Ascending aorta (tissue), 2 donors: Measurements from ENCODE around the gene FAM163A. TPM values are rescaled to one million over a fixed set of nuclear protein-coding genes. Genes with fewer than 3 reads are reported as not detected.
"Not testable (repeated sequence)": the region's sequence is repeated elsewhere in the genome, so short reads cannot be mapped to it uniquely, and the experiment has no call there.

ENCODE experiments used
- DNase-seq, 2 donors: peaks; one replicate each; pipeline ENCODE4 v3.0.0-alpha.2; 2019; ENCODE audit warnings: low spot score in 2 of 2
- H3K27ac ChIP-seq, 2 donors: fragments of 200-600 bp; sonication (generic); one replicate each; pipeline ENCODE4 v1.5.1; 2016 to 2017; ENCODE audit warnings: mild to moderate bottlenecking in 1 of 2
- H3K27me3 ChIP-seq: fragments of 200-600 bp; sonication (generic); one replicate; pipeline ENCODE4 v1.5.1; 2017
- H3K36me3 ChIP-seq, 2 donors: fragments of 200-600 bp; sonication (generic); one replicate each; pipeline ENCODE4 v1.5.1; 2016
- H3K4me1 ChIP-seq, 2 donors: fragments of 200-600 bp; sonication (generic); one replicate each; pipeline ENCODE4 v1.5.1; 2016 to 2017; ENCODE audit warnings: mild to moderate bottlenecking in 1 of 2
- H3K4me3 ChIP-seq, 2 donors: fragments of 200-600 bp; sonication (generic); one replicate each; pipeline ENCODE4 v1.5.1; 2016 to 2017; ENCODE audit warnings: mild to moderate bottlenecking in 1 of 2
- H3K9me3 ChIP-seq, 2 donors: fragments of 200-600 bp; sonication (generic); one replicate each; pipeline ENCODE4 v1.5.1; 2016
- intact Hi-C: fragments of 100-400 bp; cut with DNase I; formaldehyde crosslinking; loops from one replicate; pipeline ENCODE4 v1.15.1; 2023
- total RNA-seq: library from RNA; depleted of rRNA; stranded (reverse); fragments of >200 nt; gene quantifications from one replicate; pipeline ENCODE4 v1.1.0, GENCODE V29; 2016
- TF ChIP-seq, protein P1 (sequence below), 3 experiments: fragments of 200-600 bp in 2 of 3; fragments of 450-650 bp in 1 of 3; sonication (generic) in 2 of 3; IDR thresholded peaks; one replicate each; pipeline ENCODE4 v1.5.1; 2016 to 2019; ENCODE audit warnings: antibody characterized with exemption in 3 of 3, mild to moderate bottlenecking in 1 of 3, moderate library complexity in 1 of 3

Gene FAM163A
- total RNA-seq, 1 donor from 2014 or later, result not detected

- H3K4me3 ChIP-seq, result no peak overlapping the region
- no peak overlapping the region for H3K27ac ChIP-seq
- H3K9me3 ChIP-seq, result no peaks in the 10 kb centered on the region
- TF ChIP-seq, protein P1, sequence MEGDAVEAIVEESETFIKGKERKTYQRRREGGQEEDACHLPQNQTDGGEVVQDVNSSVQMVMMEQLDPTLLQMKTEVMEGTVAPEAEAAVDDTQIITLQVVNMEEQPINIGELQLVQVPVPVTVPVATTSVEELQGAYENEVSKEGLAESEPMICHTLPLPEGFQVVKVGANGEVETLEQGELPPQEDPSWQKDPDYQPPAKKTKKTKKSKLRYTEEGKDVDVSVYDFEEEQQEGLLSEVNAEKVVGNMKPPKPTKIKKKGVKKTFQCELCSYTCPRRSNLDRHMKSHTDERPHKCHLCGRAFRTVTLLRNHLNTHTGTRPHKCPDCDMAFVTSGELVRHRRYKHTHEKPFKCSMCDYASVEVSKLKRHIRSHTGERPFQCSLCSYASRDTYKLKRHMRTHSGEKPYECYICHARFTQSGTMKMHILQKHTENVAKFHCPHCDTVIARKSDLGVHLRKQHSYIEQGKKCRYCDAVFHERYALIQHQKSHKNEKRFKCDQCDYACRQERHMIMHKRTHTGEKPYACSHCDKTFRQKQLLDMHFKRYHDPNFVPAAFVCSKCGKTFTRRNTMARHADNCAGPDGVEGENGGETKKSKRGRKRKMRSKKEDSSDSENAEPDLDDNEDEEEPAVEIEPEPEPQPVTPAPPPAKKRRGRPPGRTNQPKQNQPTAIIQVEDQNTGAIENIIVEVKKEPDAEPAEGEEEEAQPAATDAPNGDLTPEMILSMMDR (IDR thresholded peaks at IDR 0.05), result no peak
- intact Hi-C loops, result no loop called here
- no peaks in the 10 kb centered on the region for H3K27me3 ChIP-seq
- no peak for DNase-seq
- H3K36me3 ChIP-seq, result peaks cover 0 to 16% of the 10 kb centered on the region in 2 donors
- no peaks in the 10 kb centered on the region for H3K4me1 ChIP-seq
Observed at GRCh38 chr1:179840107-179840506, 97.0 kb downstream of the FAM163A start.

- no peaks in the 10 kb centered on the region for H3K4me1 ChIP-seq
- intact Hi-C loops, result no loop called here
- TF ChIP-seq, protein P1 (IDR thresholded peaks at IDR 0.05), result no peak
- no peaks in the 10 kb centered on the region for H3K9me3 ChIP-seq
- no peak overlapping the region for H3K4me3 ChIP-seq
- no peaks in the 10 kb centered on the region for H3K27me3 ChIP-seq
- peaks cover 31 to 73% of the 10 kb centered on the region in 2 donors for H3K36me3 ChIP-seq
- DNase-seq, result no peak
- no peak overlapping the region for H3K27ac ChIP-seq
Observed at GRCh38 chr1:179848233-179848632, 105.1 kb downstream of the FAM163A start.

DNA sequence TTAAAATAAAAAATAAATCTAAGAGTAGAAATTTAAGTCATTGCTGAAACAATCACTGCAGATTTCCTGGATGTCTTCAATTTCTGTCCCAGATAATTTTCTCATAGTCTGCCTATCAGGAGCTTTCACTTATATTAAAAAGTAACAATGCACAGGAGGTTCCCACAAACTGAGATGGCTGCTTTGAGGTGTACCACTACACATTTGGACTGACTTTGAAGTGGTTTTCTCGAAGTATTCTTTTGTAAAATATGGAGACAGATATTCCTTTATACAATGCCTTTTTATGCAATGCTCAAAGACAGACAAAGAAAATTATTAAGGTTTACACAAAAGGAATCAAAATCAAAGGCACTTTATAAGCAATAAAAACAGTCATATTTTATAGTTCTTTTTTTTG lies 110.0 kb downstream of the FAM163A start:
- intact Hi-C loops, result no loop called here
- peaks cover 14 to 65% of the 10 kb centered on the region in 2 donors for H3K36me3 ChIP-seq
- no peaks in the 10 kb centered on the region for H3K4me1 ChIP-seq
- TF ChIP-seq, protein P1 (IDR thresholded peaks at IDR 0.05), result no peak
- no peak for DNase-seq
- H3K27ac ChIP-seq, result no peak overlapping the region
- no peak overlapping the region for H3K4me3 ChIP-seq
- no peaks in the 10 kb centered on the region for H3K9me3 ChIP-seq
- no peaks in the 10 kb centered on the region for H3K27me3 ChIP-seq

DNA sequence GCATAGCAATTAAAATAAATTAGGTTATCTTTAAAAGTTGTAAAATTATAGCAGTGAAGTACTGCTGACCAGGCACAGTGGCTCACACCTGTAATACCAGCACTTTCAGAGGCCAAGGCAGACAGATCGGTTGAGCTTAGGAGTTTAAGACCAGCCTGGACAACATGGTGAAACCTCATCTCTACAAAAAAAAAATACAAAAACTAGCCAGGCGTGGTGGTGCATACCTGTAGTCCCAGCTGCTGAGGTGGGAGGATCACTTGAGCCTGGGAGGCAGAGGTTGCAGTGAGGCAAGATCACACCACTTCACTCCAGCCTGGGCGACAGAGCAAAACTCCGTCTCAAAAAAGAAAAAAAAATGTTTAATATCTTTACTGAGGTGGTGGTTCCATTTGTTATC lies 112.7 kb downstream of the FAM163A start:
- H3K4me3 ChIP-seq, intact Hi-C loops, H3K27ac ChIP-seq, DNase-seq, H3K4me1 ChIP-seq, H3K27me3 ChIP-seq, H3K9me3 ChIP-seq: not testable (repeated sequence)
- peaks cover 10 to 37% of the 10 kb centered on the region in 2 donors for H3K36me3 ChIP-seq

- H3K4me3 ChIP-seq, result no peak overlapping the region
- no peaks in the 10 kb centered on the region for H3K27me3 ChIP-seq
- TF ChIP-seq, protein P1 (IDR thresholded peaks at IDR 0.05), result no peak
- H3K27ac ChIP-seq, result no peak overlapping the region
- no peaks in the 10 kb centered on the region for H3K9me3 ChIP-seq
- intact Hi-C loops, result no loop called here
- peaks cover 5 to 33% of the 10 kb centered on the region in 2 donors for H3K36me3 ChIP-seq
- DNase-seq, result no peak
- H3K4me1 ChIP-seq, result no peaks in the 10 kb centered on the region
Observed at GRCh38 chr1:179856296-179856695, 113.2 kb downstream of the FAM163A start.

DNA sequence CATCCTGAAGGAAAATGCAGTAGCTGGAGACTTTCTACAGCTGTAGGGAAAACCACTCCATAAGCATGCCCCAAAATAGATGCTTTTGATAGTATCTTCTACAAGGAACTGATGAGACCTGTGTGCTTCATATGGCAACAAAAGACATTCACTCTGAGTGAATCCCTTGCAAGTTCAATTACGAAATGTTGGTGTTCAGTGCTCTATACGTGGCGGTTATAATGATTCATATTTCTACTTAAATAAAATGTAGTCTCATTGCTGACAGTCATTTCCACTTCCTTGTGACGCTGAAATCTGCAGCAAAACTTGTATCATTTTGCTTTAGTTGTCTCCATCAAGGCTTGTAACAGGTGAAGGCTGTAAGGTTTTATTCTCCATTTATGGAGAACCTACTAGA lies 113.9 kb downstream of the FAM163A start:
- H3K36me3 ChIP-seq, result peaks cover 1 to 26% of the 10 kb centered on the region in 2 donors
- H3K9me3 ChIP-seq, result no peaks in the 10 kb centered on the region
- H3K27ac ChIP-seq, result no peak overlapping the region
- no peaks in the 10 kb centered on the region for H3K4me1 ChIP-seq
- no peaks in the 10 kb centered on the region for H3K27me3 ChIP-seq
- no peak for DNase-seq
- H3K4me3 ChIP-seq, result no peak overlapping the region
- TF ChIP-seq, protein P1 (IDR thresholded peaks at IDR 0.05), result no peak
- intact Hi-C loops, result no loop called here
